ENCODE measurements around the gene RSPH10B.
"Not testable (repeated sequence)": the region's sequence is repeated elsewhere in the genome, so short reads cannot be mapped to it uniquely, and the experiment has no call there.

The RSPH10B gene

DNA sequence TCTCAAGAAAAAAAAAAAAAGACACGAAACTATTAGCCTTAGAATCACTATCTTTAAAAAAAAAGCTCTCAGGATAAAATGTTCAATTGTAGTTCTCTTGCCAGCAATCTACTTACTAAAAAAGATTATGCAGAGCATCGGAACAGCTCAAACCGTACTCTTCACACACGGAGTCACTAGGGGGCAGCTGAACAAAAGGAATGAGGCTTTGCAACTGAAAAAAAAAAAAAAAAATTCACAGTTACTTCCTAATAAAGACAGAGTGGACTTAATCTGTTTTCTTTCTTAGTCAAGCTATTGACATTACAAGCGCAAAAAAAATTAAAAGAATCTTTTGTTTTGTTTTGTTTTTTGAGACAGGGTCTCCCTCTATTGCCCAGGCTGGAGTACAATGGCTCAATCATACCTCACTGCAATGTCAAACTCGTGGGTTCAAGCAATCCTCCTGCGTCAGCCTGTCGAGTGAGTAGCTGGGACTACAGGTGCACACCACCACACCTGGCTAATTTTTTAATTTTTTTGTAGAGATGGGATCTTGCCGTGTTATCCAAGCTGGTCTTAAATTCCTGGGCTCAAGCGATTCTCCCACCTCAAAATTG is 26.8 kb upstream of the RSPH10B start:
- Histone ChIP-seq H3K4me3 (ENCODE audit: low read depth in 1 of 2, low read length in 2 of 2) (no peak overlapping the region), H3K9me3 (ENCODE audit: control insufficient read depth in 1 of 2, low read length in 2 of 2) (no peaks in the 10 kb centered on the region), H3K4me1 (ENCODE audit: control insufficient read depth in 1 of 2, insufficient read depth in 2 of 2, low read length in 2 of 2) (no peaks in the 10 kb centered on the region), H3K9ac (ENCODE audit: low read depth in 1 of 2, low read length in 2 of 2) (no peak overlapping the region), H3K27ac (ENCODE audit: low read depth, low read length) (no peak overlapping the region), H3K27me3 (ENCODE audit: control insufficient read depth in 1 of 2, insufficient read depth in 2 of 2, low read length in 2 of 2) (no peaks in the 10 kb centered on the region), H3K36me3 (ENCODE audit: control insufficient read depth in 1 of 2, insufficient read depth in 2 of 2, low read length in 2 of 2) (peaks cover 16 to 30% of the 10 kb centered on the region in 2 donors)

DNA sequence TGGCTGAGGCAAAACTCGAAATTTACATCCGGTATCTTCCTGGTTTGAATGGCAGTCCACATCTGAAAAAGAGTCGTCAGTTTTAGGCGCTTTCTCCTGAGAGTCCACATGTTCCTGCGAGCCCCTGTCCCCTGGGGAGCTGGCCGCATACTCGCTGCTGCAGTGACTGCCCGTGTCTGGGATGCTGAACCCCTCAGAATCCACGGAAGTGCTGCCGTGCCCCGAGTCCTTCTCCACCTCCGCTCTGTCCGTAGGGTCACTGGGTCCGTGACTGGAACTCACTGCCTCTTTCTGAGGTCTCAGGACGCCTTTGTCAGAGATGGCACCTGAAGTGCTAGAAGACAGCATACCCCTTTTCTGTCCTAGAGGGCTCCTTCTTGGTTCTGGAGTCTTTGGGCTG is 16.6 kb upstream of the RSPH10B start:
- not testable (repeated sequence) for H3K9me3 ChIP-seq (ENCODE audit: control insufficient read depth in 1 of 2, low read length in 2 of 2); H3K4me3 ChIP-seq (ENCODE audit: low read depth in 1 of 2, low read length in 2 of 2); H3K27ac ChIP-seq (ENCODE audit: low read depth, low read length); H3K4me1 ChIP-seq (ENCODE audit: control insufficient read depth in 1 of 2, insufficient read depth in 2 of 2, low read length in 2 of 2); H3K27me3 ChIP-seq (ENCODE audit: control insufficient read depth in 1 of 2, insufficient read depth in 2 of 2, low read length in 2 of 2); H3K9ac ChIP-seq (ENCODE audit: low read depth in 1 of 2, low read length in 2 of 2)
- peaks cover 0 to 15% of the 10 kb centered on the region in 2 donors for H3K36me3 ChIP-seq (ENCODE audit: control insufficient read depth in 1 of 2, insufficient read depth in 2 of 2, low read length in 2 of 2)

DNA sequence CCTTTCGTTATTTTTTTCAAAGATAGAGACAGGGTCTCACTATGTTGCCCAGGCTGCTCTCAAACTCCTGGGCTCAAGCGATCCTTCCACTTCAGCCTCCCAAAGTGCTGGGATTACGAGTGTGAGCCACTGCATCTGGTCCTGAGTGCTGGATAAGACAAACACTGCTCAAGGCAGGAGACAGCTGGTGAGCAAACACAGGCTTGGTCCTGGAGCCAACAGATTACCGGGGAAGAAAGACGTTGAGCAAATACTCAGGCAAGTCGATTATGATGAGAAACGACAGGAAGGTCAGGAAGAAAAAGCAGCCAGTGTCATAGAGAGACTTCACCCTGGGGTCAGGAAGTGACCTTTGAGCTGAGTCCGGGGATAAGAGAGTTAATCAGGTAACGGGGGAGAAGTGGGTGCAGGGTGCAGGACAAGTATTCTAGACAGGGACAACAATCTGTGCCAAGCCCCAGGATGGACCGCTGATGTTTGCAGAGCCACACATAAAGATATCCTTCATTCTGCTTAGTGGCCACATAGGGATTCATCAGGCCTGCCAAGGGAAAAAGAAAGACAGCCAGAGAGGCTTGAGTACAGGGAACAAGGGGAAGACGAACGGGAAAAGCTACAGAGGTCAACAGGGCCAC is 9.3 kb upstream of the RSPH10B start:
- not testable (repeated sequence) for H3K36me3 ChIP-seq (ENCODE audit: control insufficient read depth in 1 of 2, insufficient read depth in 2 of 2, low read length in 2 of 2); H3K27me3 ChIP-seq (ENCODE audit: control insufficient read depth in 1 of 2, insufficient read depth in 2 of 2, low read length in 2 of 2); H3K9me3 ChIP-seq (ENCODE audit: control insufficient read depth in 1 of 2, low read length in 2 of 2); H3K9ac ChIP-seq (ENCODE audit: low read depth in 1 of 2, low read length in 2 of 2); H3K27ac ChIP-seq (ENCODE audit: low read depth, low read length); H3K4me3 ChIP-seq (ENCODE audit: low read depth in 1 of 2, low read length in 2 of 2); H3K4me1 ChIP-seq (ENCODE audit: control insufficient read depth in 1 of 2, insufficient read depth in 2 of 2, low read length in 2 of 2)

DNA sequence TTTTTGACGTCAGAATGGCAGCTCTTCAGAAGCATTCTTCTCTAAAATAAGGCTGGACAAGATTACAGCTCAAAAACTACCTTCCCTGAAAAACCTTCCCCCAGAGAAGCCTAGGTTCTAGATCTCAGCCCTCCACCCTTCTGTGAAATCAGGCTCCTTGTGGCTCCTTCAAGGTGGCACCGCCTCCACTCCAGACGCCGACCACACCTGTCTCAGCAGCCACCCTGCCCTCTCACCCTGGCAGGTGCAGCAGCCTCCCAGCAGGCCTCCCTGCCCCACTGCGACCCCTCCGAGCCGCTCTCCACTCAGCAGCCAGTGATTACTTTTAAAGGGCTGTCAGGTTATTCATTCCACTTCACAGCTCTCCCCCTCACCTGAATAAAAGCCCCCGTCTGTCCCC is 3.1 kb upstream of the RSPH10B start:
- not testable (repeated sequence) for H3K4me1 ChIP-seq (ENCODE audit: control insufficient read depth in 1 of 2, insufficient read depth in 2 of 2, low read length in 2 of 2); H3K27ac ChIP-seq (ENCODE audit: low read depth, low read length); H3K9me3 ChIP-seq (ENCODE audit: control insufficient read depth in 1 of 2, low read length in 2 of 2); H3K27me3 ChIP-seq (ENCODE audit: control insufficient read depth in 1 of 2, insufficient read depth in 2 of 2, low read length in 2 of 2); H3K4me3 ChIP-seq (ENCODE audit: low read depth in 1 of 2, low read length in 2 of 2); H3K9ac ChIP-seq (ENCODE audit: low read depth in 1 of 2, low read length in 2 of 2); H3K36me3 ChIP-seq (ENCODE audit: control insufficient read depth in 1 of 2, insufficient read depth in 2 of 2, low read length in 2 of 2)

- not testable (repeated sequence) for H3K9me3 ChIP-seq (ENCODE audit: control insufficient read depth in 1 of 2, low read length in 2 of 2); H3K27ac ChIP-seq (ENCODE audit: low read depth, low read length); H3K4me1 ChIP-seq (ENCODE audit: control insufficient read depth in 1 of 2, insufficient read depth in 2 of 2, low read length in 2 of 2); H3K4me3 ChIP-seq (ENCODE audit: low read depth in 1 of 2, low read length in 2 of 2); H3K27me3 ChIP-seq (ENCODE audit: control insufficient read depth in 1 of 2, insufficient read depth in 2 of 2, low read length in 2 of 2); H3K9ac ChIP-seq (ENCODE audit: low read depth in 1 of 2, low read length in 2 of 2); H3K36me3 ChIP-seq (ENCODE audit: control insufficient read depth in 1 of 2, insufficient read depth in 2 of 2, low read length in 2 of 2)
Measured at GRCh38 chr7:5963810-5964209, 6.7 kb downstream of the RSPH10B start.

GRCh38 chr7:5963205-5963604 is 7.3 kb downstream of the RSPH10B start:
- H3K9me3 ChIP-seq (ENCODE audit: control insufficient read depth in 1 of 2, low read length in 2 of 2); H3K4me1 ChIP-seq (ENCODE audit: control insufficient read depth in 1 of 2, insufficient read depth in 2 of 2, low read length in 2 of 2); H3K4me3 ChIP-seq (ENCODE audit: low read depth in 1 of 2, low read length in 2 of 2); H3K27me3 ChIP-seq (ENCODE audit: control insufficient read depth in 1 of 2, insufficient read depth in 2 of 2, low read length in 2 of 2); H3K9ac ChIP-seq (ENCODE audit: low read depth in 1 of 2, low read length in 2 of 2); H3K27ac ChIP-seq (ENCODE audit: low read depth, low read length); H3K36me3 ChIP-seq (ENCODE audit: control insufficient read depth in 1 of 2, insufficient read depth in 2 of 2, low read length in 2 of 2): not testable (repeated sequence)

DNA sequence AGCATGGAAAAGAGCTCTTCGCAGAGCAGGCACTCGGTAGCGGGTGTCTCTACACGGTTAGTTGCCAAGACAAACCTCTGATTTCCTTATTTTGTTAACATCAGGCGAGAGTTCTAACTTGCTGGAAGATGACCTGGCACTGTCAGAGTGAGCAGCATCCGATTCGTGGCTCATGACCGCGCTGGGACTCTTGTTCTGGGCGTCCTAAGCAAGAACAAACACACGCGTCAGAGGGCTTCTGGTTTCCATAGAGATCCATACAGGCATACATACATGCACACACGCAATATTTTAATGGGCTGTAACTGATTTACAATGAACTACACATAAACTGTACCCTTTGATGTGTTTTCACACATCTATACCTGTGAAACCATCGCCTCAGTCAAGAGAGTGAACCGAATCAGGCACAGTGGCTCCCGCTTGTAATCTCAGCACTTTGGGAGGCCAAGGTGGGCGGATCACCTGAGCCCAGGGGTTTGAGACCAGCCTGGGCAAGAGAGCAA is 35.5 kb downstream of the RSPH10B start:
- H3K36me3 ChIP-seq (ENCODE audit: control insufficient read depth in 1 of 2, insufficient read depth in 2 of 2, low read length in 2 of 2) = not testable (repeated sequence)

GRCh38 chr7:5931905-5932644 is 38.4 kb downstream of the RSPH10B start:
- H3K9me3 ChIP-seq (ENCODE audit: control insufficient read depth in 1 of 2, low read length in 2 of 2); H3K4me3 ChIP-seq (ENCODE audit: low read depth in 1 of 2, low read length in 2 of 2); H3K27ac ChIP-seq (ENCODE audit: low read depth, low read length); H3K36me3 ChIP-seq (ENCODE audit: control insufficient read depth in 1 of 2, insufficient read depth in 2 of 2, low read length in 2 of 2); H3K4me1 ChIP-seq (ENCODE audit: control insufficient read depth in 1 of 2, insufficient read depth in 2 of 2, low read length in 2 of 2); H3K27me3 ChIP-seq (ENCODE audit: control insufficient read depth in 1 of 2, insufficient read depth in 2 of 2, low read length in 2 of 2); H3K9ac ChIP-seq (ENCODE audit: low read depth in 1 of 2, low read length in 2 of 2): not testable (repeated sequence)

More for the DNA sequence above, 35.5 kb downstream of the RSPH10B start:
- not testable (repeated sequence) for H3K27me3 ChIP-seq (ENCODE audit: control insufficient read depth in 1 of 2, insufficient read depth in 2 of 2, low read length in 2 of 2); H3K4me3 ChIP-seq (ENCODE audit: low read depth in 1 of 2, low read length in 2 of 2); H3K9ac ChIP-seq (ENCODE audit: low read depth in 1 of 2, low read length in 2 of 2); H3K27ac ChIP-seq (ENCODE audit: low read depth, low read length); H3K4me1 ChIP-seq (ENCODE audit: control insufficient read depth in 1 of 2, insufficient read depth in 2 of 2, low read length in 2 of 2); H3K9me3 ChIP-seq (ENCODE audit: control insufficient read depth in 1 of 2, low read length in 2 of 2)

- H3K27ac ChIP-seq (ENCODE audit: low read depth, low read length); H3K4me1 ChIP-seq (ENCODE audit: control insufficient read depth in 1 of 2, insufficient read depth in 2 of 2, low read length in 2 of 2); H3K9ac ChIP-seq (ENCODE audit: low read depth in 1 of 2, low read length in 2 of 2); H3K4me3 ChIP-seq (ENCODE audit: low read depth in 1 of 2, low read length in 2 of 2); H3K9me3 ChIP-seq (ENCODE audit: control insufficient read depth in 1 of 2, low read length in 2 of 2); H3K36me3 ChIP-seq (ENCODE audit: control insufficient read depth in 1 of 2, insufficient read depth in 2 of 2, low read length in 2 of 2); H3K27me3 ChIP-seq (ENCODE audit: control insufficient read depth in 1 of 2, insufficient read depth in 2 of 2, low read length in 2 of 2): not testable (repeated sequence)
Measured at GRCh38 chr7:5931250-5931649, 39.2 kb downstream of the RSPH10B start.

- not testable (repeated sequence) for H3K4me3 ChIP-seq (ENCODE audit: low read depth in 1 of 2, low read length in 2 of 2); H3K36me3 ChIP-seq (ENCODE audit: control insufficient read depth in 1 of 2, insufficient read depth in 2 of 2, low read length in 2 of 2); H3K27me3 ChIP-seq (ENCODE audit: control insufficient read depth in 1 of 2, insufficient read depth in 2 of 2, low read length in 2 of 2); H3K9ac ChIP-seq (ENCODE audit: low read depth in 1 of 2, low read length in 2 of 2); H3K4me1 ChIP-seq (ENCODE audit: control insufficient read depth in 1 of 2, insufficient read depth in 2 of 2, low read length in 2 of 2); H3K27ac ChIP-seq (ENCODE audit: low read depth, low read length); H3K9me3 ChIP-seq (ENCODE audit: control insufficient read depth in 1 of 2, low read length in 2 of 2)
Measured at GRCh38 chr7:5930290-5930689, 40.2 kb downstream of the RSPH10B start.
